K562 (cell line): ENCODE results near the gene CEP131. TPM values are rescaled to one million over a fixed set of nuclear protein-coding genes. Genes with fewer than 3 reads are reported as not detected.
A peak's percentile ranks its signal among the peaks of the same experiment; 100 is the strongest.

Source experiments
- ATAC-seq: fragments of 200-7000 bp; cut with Tn5 transposase; 3 replicates; pipeline ENCODE4 v1.9.1; 2020; ENCODE audit warnings: moderate library complexity
- BruUV-seq: library from RNA; stranded (reverse); fragments of 400-500 nt; replicated peaks from 2 replicates; lab custom pipeline; 2021; lab: Mats Ljungman, UMichigan
- CTCF ChIA-PET: fragments of 300-600 bp; formaldehyde crosslinking; extraction: SDS; loops from one replicate; lab custom pipeline; 2021; ENCODE audit warnings: low intra/inter-chr PET ratio; lab: Yijun Ruan, JAX
- POLR2A ChIA-PET: fragments of 300-600, 350-650 bp; sonication (Branson Sonifier 250); formaldehyde crosslinking; extraction: SDS; loops from one replicate; lab custom pipeline; 2021; ENCODE audit warnings: antibody characterized with exemption, inconsistent platforms; lab: Yijun Ruan, JAX
- DNase-seq, 4 experiments: peaks; one replicate each; pipeline versions ENCODE4 v3.0.0 to v3.0.0-alpha.2; 2011 to 2018; ENCODE audit warnings: low spot score in 3 of 4, mixed read lengths in 3 of 4; ENCODE audit errors: extremely low read depth in 1 of 4
- FAIRE-seq: peaks from 2 replicates; lab custom pipeline; 2011; peaks lifted over from hg19 to GRCh38; lab: Jason Lieb, UNC
- H2AFZ ChIP-seq: 2 replicates; pipeline ENCODE4 v1.6.0; 2011; ENCODE audit warnings: low read depth, low read length, control low read depth, inconsistent platforms
- H3K27ac ChIP-seq: fragments of 200-600 bp; 3 replicates; pipeline ENCODE4 v1.8.0; 2011; ENCODE audit warnings: low read depth, mild to moderate bottlenecking, control low read depth, inconsistent platforms, low read length, moderate library complexity, mixed read lengths; ENCODE audit errors: extremely low read depth
- H3K27me3 ChIP-seq, 2 experiments: fragments of 300-600 bp in 1 of 2; 2 replicates in 1 of 2; 3 replicates in 1 of 2; pipeline versions ENCODE4 v1.6.0 to v1.8.0; 2011; ENCODE audit warnings: inconsistent platforms in 2 of 2, low read length in 2 of 2, mild to moderate bottlenecking in 1 of 2, mixed read lengths in 1 of 2, moderate library complexity in 1 of 2; ENCODE audit not compliant: control insufficient read depth in 2 of 2, insufficient read depth in 2 of 2
- H3K36me3 ChIP-seq: fragments of 300-600 bp; 3 replicates; pipeline ENCODE4 v1.8.0; 2011; ENCODE audit warnings: mild to moderate bottlenecking, low read length, inconsistent platforms; ENCODE audit not compliant: control insufficient read depth, insufficient read depth
- H3K4me1 ChIP-seq, 2 experiments: fragments of 200-600 bp in 1 of 2; replicated peaks in 1 of 2; 2 replicates in 1 of 2; 3 replicates in 1 of 2; pipeline versions ENCODE4 v1.5.1 to v1.8.0; 2011; ENCODE audit warnings: inconsistent platforms in 2 of 2, low read length in 2 of 2, mild to moderate bottlenecking in 1 of 2, mixed read lengths in 1 of 2, moderate library complexity in 1 of 2; ENCODE audit not compliant: control insufficient read depth in 2 of 2, insufficient read depth in 2 of 2
- H3K4me2 ChIP-seq: 2 replicates; pipeline ENCODE4 v1.6.1; 2011; ENCODE audit warnings: low read length, control low read depth, inconsistent platforms, mixed read lengths; ENCODE audit not compliant: insufficient read depth
- H3K4me3 ChIP-seq: fragments of 200-600 bp; sonication (generic), shearing (Covaris generic); 2 replicates; pipeline ENCODE4 v1.5.1; 2016; ENCODE audit warnings: control low read depth, inconsistent platforms
- H3K79me2 ChIP-seq: fragments of 200-600 bp; 3 replicates; pipeline ENCODE4 v1.8.0; 2011; ENCODE audit warnings: low read length, inconsistent platforms; ENCODE audit not compliant: control insufficient read depth, insufficient read depth
- H3K9ac ChIP-seq, 2 experiments: 2 replicates each; pipeline versions ENCODE4 v1.6.0 to v1.6.1; 2011; ENCODE audit warnings: low read depth in 2 of 2, low read length in 2 of 2, control low read depth in 1 of 2, inconsistent platforms in 1 of 2, mild to moderate bottlenecking in 1 of 2, mixed read lengths in 1 of 2; ENCODE audit not compliant: insufficient read depth in 1 of 2
- H3K9me1 ChIP-seq: one replicate; pipeline ENCODE4 v1.6.0; 2011; ENCODE audit warnings: inconsistent platforms, mild to moderate bottlenecking, low read length, moderate library complexity; ENCODE audit not compliant: control insufficient read depth, insufficient read depth
- H3K9me3 ChIP-seq: replicated peaks from 2 replicates; pipeline ENCODE4 v1.5.1; 2011; ENCODE audit warnings: low read depth, low read length, inconsistent platforms; ENCODE audit not compliant: control insufficient read depth, insufficient read depth
- H4K20me1 ChIP-seq: replicated peaks from 2 replicates; pipeline ENCODE4 v1.6.1; 2011; ENCODE audit warnings: low read length, inconsistent platforms, mixed read lengths; ENCODE audit not compliant: control insufficient read depth, insufficient read depth
- E4F1 ChIP-seq: fragments of 250-450 bp; sonication (Bioruptor Pico); IDR thresholded peaks from 2 replicates; pipeline ENCODE4 v1.5.0; 2021; ENCODE audit warnings: mild to moderate bottlenecking, borderline replicate concordance
- FOXA1 ChIP-seq: fragments of 450-650 bp; IDR thresholded peaks from 2 replicates; pipeline ENCODE4 v1.6.1; 2016; ENCODE audit warnings: mild to moderate bottlenecking, borderline replicate concordance
- MED1 ChIP-seq: sonication (generic); formaldehyde crosslinking; IDR thresholded peaks from 2 replicates; pipeline ENCODE4 v1.8.1; 2023; ENCODE audit warnings: missing genetic modification reagents, borderline replicate concordance
- NEUROD1 ChIP-seq: fragments of 150-350 bp; IDR thresholded peaks from 2 replicates; pipeline ENCODE4 v1.6.1; 2014; ENCODE audit warnings: borderline replicate concordance, low read length, low read depth; ENCODE audit not compliant: partially characterized antibody
- PHTF2 ChIP-seq: fragments of 250-450 bp; sonication (Bioruptor Pico); IDR thresholded peaks from 2 replicates; pipeline ENCODE4 v1.5.0; 2021; ENCODE audit warnings: mild to moderate bottlenecking
- PKNOX1 ChIP-seq: fragments of 450-650 bp; IDR thresholded peaks from 2 replicates; pipeline ENCODE4 v1.6.1; 2016
- RAD21 ChIP-seq, 2 experiments: fragments of 250-450 bp in 1 of 2; fragments of 450-650 bp in 1 of 2; sonication (Bioruptor Pico) in 1 of 2; formaldehyde crosslinking in 1 of 2; IDR thresholded peaks in 1 of 2; conservative IDR thresholded peaks in 1 of 2; 2 replicates each; pipeline versions ENCODE4 v1.4.0 to v1.8.0; 2020 to 2022; ENCODE audit warnings: mild to moderate bottlenecking in 2 of 2, moderate library complexity in 1 of 2
- SIN3A ChIP-seq, 2 experiments: fragments of 150-350 bp in 1 of 2; IDR thresholded peaks; 2 replicates each; pipeline ENCODE4 v1.6.1; 2011 to 2016; ENCODE audit warnings: borderline replicate concordance in 2 of 2, low read depth in 2 of 2, low read length in 2 of 2, mild to moderate bottlenecking in 2 of 2, moderate library complexity in 2 of 2; ENCODE audit not compliant: control insufficient read depth in 1 of 2
- ZNF639 ChIP-seq, 2 experiments: fragments of 200-800 bp in 1 of 2; sonication (Bioruptor generic) in 1 of 2; sonication (generic) in 1 of 2; formaldehyde crosslinking in 1 of 2; IDR thresholded peaks in 1 of 2; conservative IDR thresholded peaks in 1 of 2; 2 replicates each; pipeline versions ENCODE4 v1.5.0 to v1.6.1; 2016 to 2020; ENCODE audit warnings: missing compliant biosample characterization in 1 of 2, missing genetic modification characterization in 1 of 2, missing genetic modification reagents in 1 of 2
- WGBS: fragments of 100-300 bp; shearing (Covaris generic); methylation state at CpG from one replicate; pipeline ENCODE4 v1.1.6; 2016; ENCODE audit warnings: low coverage, mixed read lengths; ENCODE audit not compliant: insufficient coverage; ENCODE audit errors: missing lambda C conversion rate; 5-methylcytosine and 5-hydroxymethylcytosine counted together
- in situ Hi-C: fragments of 300-500 bp; cut with MboI; formaldehyde crosslinking; loops from 4 replicates; pipeline ENCODE4 v1.15.0; 2018; ENCODE audit warnings: inconsistent platforms, mixed read lengths
- intact Hi-C: fragments of 100-400 bp; cut with micrococcal nuclease; formaldehyde crosslinking; loops from 2 replicates; pipeline ENCODE4 v1.14.2; 2022
- polyA plus RNA-seq, 8 experiments: library from polyadenylated mRNA; depleted of rRNA in 4 of 8; stranded (reverse) in 5 of 8; unstranded in 3 of 8; fragments of >200 nt; fragmentation: Nextera tagmentation in 2 of 8; fragmentation: Illumina TruSeq in 1 of 8; extraction: Ambion mirVana in 2 of 8; extraction: Trizol in 1 of 8; gene quantifications; 2 replicates each; pipeline versions ENCODE4 v1.2.1 to v1.2.3, GENCODE V29; 2011 to 2014; ENCODE audit warnings: inconsistent platforms in 1 of 8, missing spikeins in 1 of 8
- total RNA-seq, 7 experiments: library from RNA; depleted of rRNA in 6 of 7; stranded (reverse); fragments of >200 nt in 6 of 7; fragmentation: Illumina TruSeq in 2 of 7; extraction: Trizol in 2 of 7; gene quantifications; 2 replicates each; pipeline versions ENCODE4 v1.2.1 to v1.2.3, GENCODE V29; 2011 to 2021; ENCODE audit warnings: low replicate concordance in 1 of 7
- TF ChIP-seq, protein P1 (sequence below): sonication (generic); formaldehyde crosslinking; IDR thresholded peaks from 2 replicates; pipeline ENCODE4 v1.8.1; 2023; ENCODE audit warnings: mild to moderate bottlenecking, missing genetic modification reagents

CEP131 gene
- total and polyA plus RNA-seq, 9 of the 15 experiments (the other 6 are each of a cell fraction or from before 2014, with no cell fraction given) = 0.24 to 21.2 (median 2.3) TPM

DNA sequence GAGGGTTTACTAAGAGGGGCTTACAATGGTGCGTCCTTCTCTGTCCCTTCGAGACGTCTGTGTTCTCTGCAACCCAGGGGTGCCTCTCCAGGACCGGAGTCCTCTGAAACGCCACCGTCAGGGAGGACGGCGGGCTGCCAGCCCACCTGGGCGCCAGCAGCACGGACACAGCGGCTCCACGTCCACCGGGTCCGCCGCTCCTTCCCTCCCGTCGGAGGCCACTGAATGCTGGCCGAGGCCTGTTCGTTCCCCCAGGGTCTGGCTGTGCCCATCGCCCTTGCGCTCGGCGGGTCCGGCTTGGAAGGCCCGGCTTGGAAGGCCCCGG is 15.7 kb upstream of the CEP131 start:
- Histone ChIP-seq H3K27ac (peak overlapping the region; percentile 54; the same call in 2 of the 3 replicates), H2AFZ (peak overlapping the region; percentile 86), H3K79me2 (peaks cover 34% of the 10 kb centered on the region), H3K9me3 (no peaks in the 10 kb centered on the region), H3K36me3 (peaks cover 18% of the 10 kb centered on the region; the same call in 1 of the 3 replicates), H3K4me3 (peak overlapping the region; percentile 82), H3K4me1 (peaks cover 29 to 92% of the 10 kb centered on the region in 2 experiments), H3K9me1 (peaks cover 9% of the 10 kb centered on the region), H4K20me1 (peaks cover 33% of the 10 kb centered on the region), H3K4me2 (peak overlapping the region; percentile 89), H3K9ac (peak overlapping the region; percentile 73 to 99), H3K27me3 (no peaks in the 10 kb centered on the region)
- ChIA-PET CTCF (no interaction called here), POLR2A (interaction anchor here (0.7 to 1.5 kb wide), 13 partner anchors 8 to 939 kb away, joined by 3 to 6 read pairs (median 4); partner anchors contain the start of gene CEP131)
- no peak for ATAC-seq
- under 1% methylated on average over 26 of the region's 26 CpGs for WGBS
- no TSS peak for BruUV-seq
- no peak for FAIRE-seq
- in situ Hi-C loops = loop anchor here (25.0 kb wide), 1 partner anchor 101 kb away; no protein-coding TSS in a partner anchor
- intact Hi-C loops = loop anchor here (10.0 kb wide), 1 partner anchor 224 kb away; no protein-coding TSS in a partner anchor
- DNase-seq = no peak
- TF ChIP-seq E4F1 (CRISPR knock-in tag) (no peak), SIN3A (IDR thresholded peaks at IDR 0.05; ENCODE audit: borderline replicate concordance in 2 of 2, control insufficient read depth in 1 of 2, low read depth in 2 of 2, low read length in 2 of 2) (no peak), RAD21 (CRISPR knock-in tag; conservative IDR thresholded peaks at IDR 0.05 in 1 of 2, IDR thresholded peaks at IDR 0.05 in 1 of 2) (no peak), NEUROD1 (no peak), MED1 (CRISPR knock-in tag) (peak; percentile 71), PHTF2 (CRISPR knock-in tag) (no peak), ZNF639 (CRISPR knock-in tag; conservative IDR thresholded peaks at IDR 0.05 in 1 of 2, IDR thresholded peaks at IDR 0.05 in 1 of 2) (no peak), PKNOX1 (no peak), FOXA1 (no peak)
- TF ChIP-seq, protein P1, sequence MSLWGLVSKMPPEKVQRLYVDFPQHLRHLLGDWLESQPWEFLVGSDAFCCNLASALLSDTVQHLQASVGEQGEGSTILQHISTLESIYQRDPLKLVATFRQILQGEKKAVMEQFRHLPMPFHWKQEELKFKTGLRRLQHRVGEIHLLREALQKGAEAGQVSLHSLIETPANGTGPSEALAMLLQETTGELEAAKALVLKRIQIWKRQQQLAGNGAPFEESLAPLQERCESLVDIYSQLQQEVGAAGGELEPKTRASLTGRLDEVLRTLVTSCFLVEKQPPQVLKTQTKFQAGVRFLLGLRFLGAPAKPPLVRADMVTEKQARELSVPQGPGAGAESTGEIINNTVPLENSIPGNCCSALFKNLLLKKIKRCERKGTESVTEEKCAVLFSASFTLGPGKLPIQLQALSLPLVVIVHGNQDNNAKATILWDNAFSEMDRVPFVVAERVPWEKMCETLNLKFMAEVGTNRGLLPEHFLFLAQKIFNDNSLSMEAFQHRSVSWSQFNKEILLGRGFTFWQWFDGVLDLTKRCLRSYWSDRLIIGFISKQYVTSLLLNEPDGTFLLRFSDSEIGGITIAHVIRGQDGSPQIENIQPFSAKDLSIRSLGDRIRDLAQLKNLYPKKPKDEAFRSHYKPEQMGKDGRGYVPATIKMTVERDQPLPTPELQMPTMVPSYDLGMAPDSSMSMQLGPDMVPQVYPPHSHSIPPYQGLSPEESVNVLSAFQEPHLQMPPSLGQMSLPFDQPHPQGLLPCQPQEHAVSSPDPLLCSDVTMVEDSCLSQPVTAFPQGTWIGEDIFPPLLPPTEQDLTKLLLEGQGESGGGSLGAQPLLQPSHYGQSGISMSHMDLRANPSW = no peak
